Neural cell (in vitro differentiated cells): ENCODE measurements around the gene HACD3.

Experiments used
- CTCF ChIP-seq: fragments of 450-650 bp; IDR thresholded peaks from 2 replicates; pipeline ENCODE4 v1.5.1; 2014; ENCODE audit warnings: antibody characterized with exemption, mild to moderate bottlenecking, moderate library complexity; ENCODE audit not compliant: poor library complexity, severe bottlenecking
- EZH2 ChIP-seq: fragments of 200-600, 300-800 bp; shearing (Covaris generic), sonication (generic); IDR thresholded peaks from 2 replicates; pipeline ENCODE4 v1.6.1; 2014; ENCODE audit warnings: antibody characterized with exemption, low read length, borderline replicate concordance, mild to moderate bottlenecking; ENCODE audit not compliant: insufficient read depth, poor library complexity, severe bottlenecking
- POLR2AphosphoS5 ChIP-seq: IDR thresholded peaks from 2 replicates; pipeline ENCODE4 v1.6.1; 2012
- REST ChIP-seq: IDR thresholded peaks from 2 replicates; pipeline ENCODE4 v1.6.1; 2012; ENCODE audit warnings: borderline replicate concordance

- no peak for TF ChIP-seq POLR2AphosphoS5
- TF ChIP-seq CTCF = no peak
- no peak for TF ChIP-seq REST
- no peak for TF ChIP-seq EZH2
Observed at GRCh38 chr15:65532738-65533051, 2.4 kb downstream of the HACD3 start.
